Measurements from ENCODE around the gene GRIK1. TPM values are rescaled to one million over a fixed set of nuclear protein-coding genes. Genes with fewer than 3 reads are reported as not detected.

GRIK1 gene
- total RNA-seq, 2 donors from 2014 or later = not detected

- Mint-ChIP-seq H3K36me3 (ENCODE audit: low read depth) (no peaks in the 10 kb centered on the region), H3K9me3 (no peaks in the 10 kb centered on the region), H3K4me1 (no peaks in the 10 kb centered on the region), H3K27ac (no peak overlapping the region), H3K4me3 (no peak overlapping the region), H3K27me3 (ENCODE audit: insufficient read depth) (no peaks in the 10 kb centered on the region)
- Histone ChIP-seq H3K9me3 (ENCODE audit: control insufficient read depth, low read length) (no peaks in the 10 kb centered on the region), H3K27me3 (ENCODE audit: control insufficient read depth, insufficient read depth, low read length, poor library complexity, severe bottlenecking) (no peaks in the 10 kb centered on the region), H3K9ac (ENCODE audit: extremely low read depth, low read length, poor library complexity, severe bottlenecking) (no peak overlapping the region), H3K36me3 (ENCODE audit: control insufficient read depth, insufficient read depth, low read length) (no peaks in the 10 kb centered on the region), H3K27ac (ENCODE audit: low read depth, low read length) (no peak overlapping the region), H3K4me3 (ENCODE audit: low read length) (no peak overlapping the region), H3K4me1 (ENCODE audit: control insufficient read depth, insufficient read depth, low read length) (no peaks in the 10 kb centered on the region)
- TF ChIP-seq, protein P1, sequence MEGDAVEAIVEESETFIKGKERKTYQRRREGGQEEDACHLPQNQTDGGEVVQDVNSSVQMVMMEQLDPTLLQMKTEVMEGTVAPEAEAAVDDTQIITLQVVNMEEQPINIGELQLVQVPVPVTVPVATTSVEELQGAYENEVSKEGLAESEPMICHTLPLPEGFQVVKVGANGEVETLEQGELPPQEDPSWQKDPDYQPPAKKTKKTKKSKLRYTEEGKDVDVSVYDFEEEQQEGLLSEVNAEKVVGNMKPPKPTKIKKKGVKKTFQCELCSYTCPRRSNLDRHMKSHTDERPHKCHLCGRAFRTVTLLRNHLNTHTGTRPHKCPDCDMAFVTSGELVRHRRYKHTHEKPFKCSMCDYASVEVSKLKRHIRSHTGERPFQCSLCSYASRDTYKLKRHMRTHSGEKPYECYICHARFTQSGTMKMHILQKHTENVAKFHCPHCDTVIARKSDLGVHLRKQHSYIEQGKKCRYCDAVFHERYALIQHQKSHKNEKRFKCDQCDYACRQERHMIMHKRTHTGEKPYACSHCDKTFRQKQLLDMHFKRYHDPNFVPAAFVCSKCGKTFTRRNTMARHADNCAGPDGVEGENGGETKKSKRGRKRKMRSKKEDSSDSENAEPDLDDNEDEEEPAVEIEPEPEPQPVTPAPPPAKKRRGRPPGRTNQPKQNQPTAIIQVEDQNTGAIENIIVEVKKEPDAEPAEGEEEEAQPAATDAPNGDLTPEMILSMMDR (conservative IDR thresholded peaks at IDR 0.05) = no peak
- DNase-seq = no peak
- WGBS, 2 experiments (ENCODE audit: insufficient coverage in 1 of 2, insufficient read length in 1 of 2) = 67% methylated on average over 1 of the region's 1 CpG; no CpG with 5 or more reads in 1 of the 2 experiments
Observed at GRCh38 chr21:29738730-29739129, 201.1 kb downstream of the GRIK1 start.

DNA sequence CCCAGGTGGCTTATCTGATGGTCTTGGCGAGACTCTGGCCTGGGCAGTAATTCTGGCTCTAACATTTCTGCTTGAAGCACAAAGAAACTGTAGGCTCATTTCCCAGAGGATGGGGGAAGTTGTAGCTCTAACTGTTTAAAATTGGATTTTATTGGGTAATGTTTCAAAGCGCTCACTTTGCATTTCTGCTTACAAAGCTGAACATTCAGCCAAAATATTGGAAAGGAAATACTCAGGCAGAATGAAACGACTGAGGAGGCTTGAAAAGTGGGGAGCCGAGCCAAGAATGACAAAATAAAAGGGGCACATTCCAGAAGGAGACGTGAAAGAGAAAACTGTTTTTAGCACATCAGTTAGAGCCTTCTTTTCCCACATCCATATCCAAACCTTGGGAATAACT is 202.6 kb downstream of the GRIK1 start:
- no peak overlapping the region for H3K27ac ChIP-seq (ENCODE audit: low read depth, low read length)
- Mint-ChIP-seq H3K27me3 (ENCODE audit: insufficient read depth) (no peaks in the 10 kb centered on the region), H3K27ac (no peak overlapping the region), H3K4me3 (no peak overlapping the region), H3K36me3 (ENCODE audit: low read depth) (no peaks in the 10 kb centered on the region), H3K9me3 (no peaks in the 10 kb centered on the region), H3K4me1 (no peaks in the 10 kb centered on the region)
- no peak overlapping the region for H3K4me3 ChIP-seq (ENCODE audit: low read length)
- no peak overlapping the region for H3K9ac ChIP-seq (ENCODE audit: extremely low read depth, low read length, poor library complexity, severe bottlenecking)
- no peaks in the 10 kb centered on the region for H3K4me1 ChIP-seq (ENCODE audit: control insufficient read depth, insufficient read depth, low read length)
- no peaks in the 10 kb centered on the region for H3K9me3 ChIP-seq (ENCODE audit: control insufficient read depth, low read length)
- no peak for DNase-seq
- WGBS, 2 experiments (ENCODE audit: insufficient coverage in 1 of 2, insufficient read length in 1 of 2) = 86 to 94% methylated on average over 5 of the region's 5 CpGs
- H3K27me3 ChIP-seq (ENCODE audit: control insufficient read depth, insufficient read depth, low read length, poor library complexity, severe bottlenecking) = no peaks in the 10 kb centered on the region
- TF ChIP-seq, protein P1 (conservative IDR thresholded peaks at IDR 0.05) = no peak
- no peaks in the 10 kb centered on the region for H3K36me3 ChIP-seq (ENCODE audit: control insufficient read depth, insufficient read depth, low read length)

DNA sequence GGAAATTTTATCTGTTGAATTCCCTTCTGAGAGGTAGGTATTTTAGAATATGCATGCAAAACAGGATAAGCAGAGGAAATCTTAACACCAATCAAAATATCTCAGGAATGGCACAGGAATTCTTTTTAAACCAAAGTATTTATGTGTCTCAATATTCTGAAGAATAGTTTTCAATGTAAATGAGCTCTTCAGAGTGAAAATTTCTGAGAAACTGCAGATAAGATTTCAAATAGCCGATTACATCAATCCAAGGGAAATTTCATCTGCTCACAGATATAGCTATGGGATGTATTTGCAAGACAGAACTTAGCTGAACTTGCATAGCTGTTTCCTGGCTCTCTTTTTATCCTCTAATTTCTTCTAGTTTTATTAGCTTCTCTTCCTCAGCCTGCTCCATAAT is 209.5 kb downstream of the GRIK1 start:
- H3K27me3 ChIP-seq (ENCODE audit: control insufficient read depth, insufficient read depth, low read length, poor library complexity, severe bottlenecking) = no peaks in the 10 kb centered on the region
- DNase-seq = no peak
- 92% methylated on average over 1 of the region's 1 CpG for WGBS, 2 experiments (ENCODE audit: insufficient coverage in 1 of 2, insufficient read length in 1 of 2)
- Mint-ChIP-seq H3K27me3 (ENCODE audit: insufficient read depth) (no peaks in the 10 kb centered on the region), H3K4me3 (no peak overlapping the region), H3K27ac (no peak overlapping the region), H3K36me3 (ENCODE audit: low read depth) (no peaks in the 10 kb centered on the region), H3K4me1 (peaks cover 6% of the 10 kb centered on the region), H3K9me3 (no peaks in the 10 kb centered on the region)
- H3K36me3 ChIP-seq (ENCODE audit: control insufficient read depth, insufficient read depth, low read length) = no peaks in the 10 kb centered on the region
- TF ChIP-seq, protein P1 (conservative IDR thresholded peaks at IDR 0.05) = no peak
- H3K4me1 ChIP-seq (ENCODE audit: control insufficient read depth, insufficient read depth, low read length) = no peaks in the 10 kb centered on the region
- no peak overlapping the region for H3K4me3 ChIP-seq (ENCODE audit: low read length)
- no peak overlapping the region for H3K9ac ChIP-seq (ENCODE audit: extremely low read depth, low read length, poor library complexity, severe bottlenecking)
- no peaks in the 10 kb centered on the region for H3K9me3 ChIP-seq (ENCODE audit: control insufficient read depth, low read length)
- H3K27ac ChIP-seq (ENCODE audit: low read depth, low read length) = no peak overlapping the region
